Measurements from ENCODE around the gene SLC49A4.

DNA sequence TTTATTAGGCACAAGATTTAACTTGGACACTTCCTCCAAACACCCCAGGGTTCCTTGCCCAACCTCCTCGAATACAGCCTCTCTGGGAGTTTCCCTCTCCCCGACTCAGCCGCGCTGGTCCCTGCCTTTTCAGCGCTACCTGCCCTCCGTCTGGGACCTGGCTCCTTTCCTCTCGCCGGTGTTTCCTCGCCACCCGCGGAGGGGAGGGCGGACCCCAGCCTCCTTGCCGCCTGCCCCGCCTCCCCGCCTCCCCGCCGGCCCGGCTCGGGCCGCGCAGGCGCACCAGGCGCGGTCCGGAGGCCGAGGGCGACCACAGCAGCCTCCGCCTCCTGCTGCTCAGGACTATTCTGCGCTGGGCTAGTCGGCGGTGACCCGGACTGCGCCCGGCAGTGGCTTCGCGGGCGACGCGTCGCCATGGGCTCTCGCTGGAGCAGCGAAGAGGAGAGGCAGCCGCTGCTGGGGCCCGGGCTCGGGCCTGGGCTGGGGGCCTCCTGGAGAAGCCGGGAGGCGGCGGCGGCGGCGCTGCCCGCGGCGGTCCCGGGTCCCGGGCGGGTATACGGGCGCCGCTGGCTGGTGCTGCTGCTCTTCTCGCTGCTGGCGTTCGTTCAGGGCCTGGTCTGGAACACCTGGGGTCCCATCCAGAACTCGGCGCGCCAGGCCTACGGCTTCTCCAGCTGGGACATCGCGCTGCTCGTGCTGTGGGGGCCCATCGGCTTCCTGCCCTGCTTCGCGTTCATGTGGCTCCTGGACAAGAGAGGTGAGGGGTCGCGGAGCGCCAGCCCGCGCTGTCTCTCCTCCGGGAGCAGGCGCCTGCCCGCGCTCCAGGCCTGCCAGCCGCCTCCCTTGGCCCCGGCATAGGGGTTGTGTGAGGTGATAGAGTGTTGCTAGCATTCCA is at the start of gene SLC49A4:
- TF ChIP-seq, protein P1, sequence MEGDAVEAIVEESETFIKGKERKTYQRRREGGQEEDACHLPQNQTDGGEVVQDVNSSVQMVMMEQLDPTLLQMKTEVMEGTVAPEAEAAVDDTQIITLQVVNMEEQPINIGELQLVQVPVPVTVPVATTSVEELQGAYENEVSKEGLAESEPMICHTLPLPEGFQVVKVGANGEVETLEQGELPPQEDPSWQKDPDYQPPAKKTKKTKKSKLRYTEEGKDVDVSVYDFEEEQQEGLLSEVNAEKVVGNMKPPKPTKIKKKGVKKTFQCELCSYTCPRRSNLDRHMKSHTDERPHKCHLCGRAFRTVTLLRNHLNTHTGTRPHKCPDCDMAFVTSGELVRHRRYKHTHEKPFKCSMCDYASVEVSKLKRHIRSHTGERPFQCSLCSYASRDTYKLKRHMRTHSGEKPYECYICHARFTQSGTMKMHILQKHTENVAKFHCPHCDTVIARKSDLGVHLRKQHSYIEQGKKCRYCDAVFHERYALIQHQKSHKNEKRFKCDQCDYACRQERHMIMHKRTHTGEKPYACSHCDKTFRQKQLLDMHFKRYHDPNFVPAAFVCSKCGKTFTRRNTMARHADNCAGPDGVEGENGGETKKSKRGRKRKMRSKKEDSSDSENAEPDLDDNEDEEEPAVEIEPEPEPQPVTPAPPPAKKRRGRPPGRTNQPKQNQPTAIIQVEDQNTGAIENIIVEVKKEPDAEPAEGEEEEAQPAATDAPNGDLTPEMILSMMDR (IDR thresholded peaks at IDR 0.05) = no peak
- TF ChIP-seq POLR2A (IDR thresholded peaks at IDR 0.05; ENCODE audit: low read depth) = peak; percentile 80
